ENCODE data around the gene USP19. TPM values are rescaled to one million over a fixed set of nuclear protein-coding genes. Genes with fewer than 3 reads are reported as not detected.

Gene USP19
- total RNA-seq, 1 experiment from 2014 or later: 92.8 TPM

DNA sequence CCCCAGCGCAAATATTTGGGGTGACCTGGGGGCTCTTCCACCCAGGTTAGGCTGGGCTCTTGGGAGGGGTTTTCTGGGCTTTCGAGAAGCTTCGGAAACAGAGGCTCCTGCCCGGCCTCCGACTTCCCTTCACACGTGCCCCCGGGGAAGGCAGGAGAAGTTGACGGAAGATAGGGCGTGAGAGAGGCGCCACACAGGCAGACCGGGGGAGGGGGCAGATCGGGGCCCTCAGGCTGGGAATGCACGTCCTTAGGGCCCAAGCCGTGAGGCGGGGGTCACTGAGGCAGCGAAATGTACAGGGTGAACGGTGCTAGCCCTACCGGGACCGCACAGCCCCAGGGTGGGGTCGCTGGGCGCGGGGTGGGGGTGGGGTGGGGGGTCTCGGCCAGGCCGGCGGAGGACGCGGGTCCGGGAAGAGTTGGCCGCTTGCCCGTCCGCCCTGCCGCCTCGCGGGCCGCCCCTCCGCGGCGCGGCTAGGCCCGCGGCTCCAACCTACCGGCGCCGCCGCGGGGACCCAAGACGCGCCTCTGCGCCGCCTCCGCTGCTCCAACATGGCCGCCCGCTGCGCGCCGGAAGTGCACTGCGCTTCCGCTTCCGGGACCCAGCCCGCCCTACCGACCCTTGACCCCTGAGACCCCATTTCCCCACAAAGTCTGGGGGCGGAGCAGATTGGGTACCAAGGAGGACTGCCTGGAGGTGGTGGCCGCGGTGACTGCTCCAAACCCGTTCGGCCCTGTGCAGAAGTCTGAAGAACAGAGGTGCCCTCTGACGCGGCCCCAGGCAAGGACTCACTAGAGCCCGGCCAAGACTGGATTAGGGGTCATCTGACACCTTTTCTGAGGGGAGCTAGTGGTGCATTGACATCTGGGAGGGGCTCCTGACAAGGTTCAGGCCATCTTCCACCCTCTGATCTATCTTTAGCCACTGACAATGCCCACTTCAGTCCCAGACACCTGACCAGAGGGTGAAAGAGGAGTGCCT is 45.4 kb upstream of the USP19 start, which contains the start of gene CCDC71:
Gene CCDC71, minus strand, starts transcription at position 561 of the 981 bp plus-strand sequence. CDS start 2,123 bp downstream, outside the sequence.
- H3K27ac ChIP-seq (ENCODE audit: low read depth, low read length): peak within 1 kb of the TSS; percentile 84
- no peaks in the 10 kb centered on the region for H3K9me2 ChIP-seq (ENCODE audit: insufficient read depth)
- H3K9ac ChIP-seq (ENCODE audit: low read length): peak within 1 kb of the TSS; percentile 97
- H4K20me1 ChIP-seq (ENCODE audit: insufficient read depth): no peaks in the 10 kb centered on the region
- peak within 1 kb of the TSS; percentile 88 for H3K4me2 ChIP-seq (ENCODE audit: low read length)
- intact Hi-C loops (cut with micrococcal nuclease): no loop called here
- peak; percentile 18 for DNase-seq (ENCODE audit: low read depth, low spot score)
- H2AFZ ChIP-seq (ENCODE audit: low read depth, low read length, poor library complexity, severe bottlenecking): peak within 1 kb of the TSS; percentile 59
- ChIA-PET RAD21 (ENCODE audit: low non-redundant PET in 1 of 2, low total read pairs in 2 of 2, uncharacterized antibody in 2 of 2, unreplicated experiment in 2 of 2) (no interaction called here), CTCF (no interaction called here), POLR2A (no interaction called here)
- peaks cover 11 to 17% of the 10 kb centered on the region in 2 experiments for H3K36me3 ChIP-seq (ENCODE audit: control insufficient read depth in 1 of 2, insufficient read depth in 2 of 2, low read length in 2 of 2)
- peaks cover 32% of the 10 kb centered on the region for H3K79me2 ChIP-seq (ENCODE audit: insufficient read depth, low read length)
- no peaks in the 10 kb centered on the region for H3K9me3 ChIP-seq (ENCODE audit: control insufficient read depth in 1 of 2, insufficient read depth in 1 of 2, low read depth in 1 of 2, low read length in 2 of 2)
- H3K4me3 ChIP-seq (replicated peaks in 1 of 2; ENCODE audit: low read depth in 1 of 2, low read length in 2 of 2): peak within 1 kb of the TSS; percentile 77 to 99
- TF ChIP-seq POLR2AphosphoS5 (IDR thresholded peaks at IDR 0.05; ENCODE audit: low read depth, low read length) (peak; percentile 87), YY1 (IDR thresholded peaks at IDR 0.05; ENCODE audit: extremely low read depth, insufficient replicate concordance, low read depth, low read length) (peak; percentile 96), POLR2A (IDR thresholded peaks at IDR 0.05; ENCODE audit: borderline replicate concordance, extremely low read depth, insufficient read depth, insufficient read length) (peak; percentile 34), ZNF274 (IDR thresholded peaks at IDR 0.05; ENCODE audit: low read depth, low read length) (no peak)
- no peaks in the 10 kb centered on the region for H3K27me3 ChIP-seq (ENCODE audit: insufficient read depth, low read length)
- ATAC-seq: peak; percentile 71
- H3K4me1 ChIP-seq (ENCODE audit: control insufficient read depth in 1 of 2, insufficient read depth in 2 of 2, low read length in 2 of 2): peaks cover 13 to 31% of the 10 kb centered on the region in 2 experiments
- BruUV-seq (replicated peaks): no TSS peak

DNA sequence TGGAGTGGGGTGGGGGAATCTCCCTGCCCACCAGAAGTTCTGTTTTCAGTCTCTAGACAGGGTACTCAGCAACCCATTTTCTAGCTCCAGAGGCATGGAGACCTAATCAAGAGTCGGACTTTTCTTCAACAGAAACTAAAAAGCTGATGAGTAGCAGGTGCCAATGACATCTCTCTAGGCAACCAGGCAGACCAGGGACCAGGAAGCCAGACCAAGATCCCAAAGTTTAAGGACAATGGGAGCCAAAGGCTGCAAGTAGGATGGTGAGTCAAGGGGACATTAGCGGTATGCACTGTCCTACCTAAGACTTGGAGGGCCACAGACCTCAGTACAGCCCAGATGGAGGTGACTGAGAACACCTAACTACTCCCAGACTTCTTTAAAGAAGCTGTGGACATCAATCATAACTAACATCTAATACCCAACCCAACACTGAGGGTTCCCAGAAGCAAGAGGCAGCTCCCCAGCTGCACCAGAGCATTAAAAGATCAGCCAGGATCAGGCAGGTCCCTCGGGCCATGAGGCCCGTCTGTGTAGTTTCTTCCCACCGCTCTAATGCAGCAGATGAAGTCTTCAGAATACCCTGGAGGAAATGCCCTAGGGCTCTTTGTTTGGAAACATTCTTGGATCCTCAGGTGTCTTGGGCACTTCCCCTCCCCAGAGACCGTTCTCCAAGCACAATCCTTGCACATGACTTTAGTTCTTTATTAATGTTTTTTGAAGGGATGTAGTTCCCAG is 44.5 kb upstream of the USP19 start:
- Histone ChIP-seq H2AFZ (ENCODE audit: low read depth, low read length, poor library complexity, severe bottlenecking) (no peak overlapping the region), H4K20me1 (ENCODE audit: insufficient read depth) (no peaks in the 10 kb centered on the region), H3K27ac (ENCODE audit: low read depth, low read length) (peak overlapping the region; percentile 84), H3K36me3 (ENCODE audit: control insufficient read depth in 1 of 2, insufficient read depth in 2 of 2, low read length in 2 of 2) (peaks cover 11 to 17% of the 10 kb centered on the region in 2 experiments), H3K4me1 (ENCODE audit: control insufficient read depth in 1 of 2, insufficient read depth in 2 of 2, low read length in 2 of 2) (peaks cover 9 to 23% of the 10 kb centered on the region in 2 experiments), H3K27me3 (ENCODE audit: insufficient read depth, low read length) (no peaks in the 10 kb centered on the region), H3K4me2 (ENCODE audit: low read length) (peak overlapping the region; percentile 88), H3K79me2 (ENCODE audit: insufficient read depth, low read length) (peaks cover 32% of the 10 kb centered on the region), H3K9me3 (ENCODE audit: control insufficient read depth in 1 of 2, insufficient read depth in 1 of 2, low read depth in 1 of 2, low read length in 2 of 2) (no peaks in the 10 kb centered on the region), H3K4me3 (replicated peaks in 1 of 2; ENCODE audit: low read depth in 1 of 2, low read length in 2 of 2) (peak overlapping the region; percentile 77 to 99), H3K9me2 (ENCODE audit: insufficient read depth) (no peaks in the 10 kb centered on the region), H3K9ac (ENCODE audit: low read length) (peak overlapping the region; percentile 97)
- intact Hi-C loops (cut with micrococcal nuclease): no loop called here
- BruUV-seq (replicated peaks): TSS peak; percentile 48
- DNase-seq (ENCODE audit: low read depth, low spot score): no peak
- TF ChIP-seq ZNF274 (IDR thresholded peaks at IDR 0.05; ENCODE audit: low read depth, low read length) (no peak), RAD21 (IDR thresholded peaks at IDR 0.05; ENCODE audit: low read depth) (no peak), CEBPB (IDR thresholded peaks at IDR 0.05; ENCODE audit: low read depth) (no peak), POLR2AphosphoS5 (IDR thresholded peaks at IDR 0.05; ENCODE audit: low read depth, low read length) (peak; percentile 33; the same call in 1 of the 2 replicates)
- TF ChIP-seq, protein P1, sequence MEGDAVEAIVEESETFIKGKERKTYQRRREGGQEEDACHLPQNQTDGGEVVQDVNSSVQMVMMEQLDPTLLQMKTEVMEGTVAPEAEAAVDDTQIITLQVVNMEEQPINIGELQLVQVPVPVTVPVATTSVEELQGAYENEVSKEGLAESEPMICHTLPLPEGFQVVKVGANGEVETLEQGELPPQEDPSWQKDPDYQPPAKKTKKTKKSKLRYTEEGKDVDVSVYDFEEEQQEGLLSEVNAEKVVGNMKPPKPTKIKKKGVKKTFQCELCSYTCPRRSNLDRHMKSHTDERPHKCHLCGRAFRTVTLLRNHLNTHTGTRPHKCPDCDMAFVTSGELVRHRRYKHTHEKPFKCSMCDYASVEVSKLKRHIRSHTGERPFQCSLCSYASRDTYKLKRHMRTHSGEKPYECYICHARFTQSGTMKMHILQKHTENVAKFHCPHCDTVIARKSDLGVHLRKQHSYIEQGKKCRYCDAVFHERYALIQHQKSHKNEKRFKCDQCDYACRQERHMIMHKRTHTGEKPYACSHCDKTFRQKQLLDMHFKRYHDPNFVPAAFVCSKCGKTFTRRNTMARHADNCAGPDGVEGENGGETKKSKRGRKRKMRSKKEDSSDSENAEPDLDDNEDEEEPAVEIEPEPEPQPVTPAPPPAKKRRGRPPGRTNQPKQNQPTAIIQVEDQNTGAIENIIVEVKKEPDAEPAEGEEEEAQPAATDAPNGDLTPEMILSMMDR (IDR thresholded peaks at IDR 0.05 in 2 of 3, conservative IDR thresholded peaks at IDR 0.05 in 1 of 3; ENCODE audit: borderline replicate concordance in 1 of 3, insufficient read depth in 1 of 3, low read depth in 2 of 3, low read length in 2 of 3): no peak
- no peak for ATAC-seq
- POLR2A ChIA-PET: no interaction called here
- RAD21 ChIA-PET (ENCODE audit: low non-redundant PET in 1 of 2, low total read pairs in 2 of 2, uncharacterized antibody in 2 of 2, unreplicated experiment in 2 of 2): no interaction called here
- CTCF ChIA-PET: interaction anchor here (0.8 kb wide), 1 partner anchor 15 kb away, joined by 3 read pairs; no protein-coding TSS in a partner anchor
